IMR-90 (cell line): ENCODE measurements around the gene RNF123. TPM values are rescaled to one million over a fixed set of nuclear protein-coding genes. Genes with fewer than 3 reads are reported as not detected.
"Not testable (repeated sequence)": the region's sequence is repeated elsewhere in the genome, so short reads cannot be mapped to it uniquely, and the experiment has no call there.

ENCODE experiments used
- ATAC-seq: fragments of 200-7000 bp; cut with Tn5 transposase; 2 replicates; pipeline ENCODE4 v1.9.1; 2020; ENCODE audit warnings: low read depth, mild to moderate bottlenecking, moderate library complexity
- BruUV-seq: library from RNA; stranded (reverse); fragments of 400-500 nt; replicated peaks from 2 replicates; lab custom pipeline; 2021; lab: Mats Ljungman, UMichigan
- CTCF ChIA-PET: fragments of 300-600 bp; formaldehyde crosslinking; extraction: SDS; loops from one replicate; lab custom pipeline; 2021; ENCODE audit warnings: antibody characterized with exemption; lab: Yijun Ruan, JAX
- POLR2A ChIA-PET: fragments of 300-600 bp; sonication (Branson Sonifier 250); formaldehyde crosslinking; loops from one replicate; lab custom pipeline; 2022; ENCODE audit warnings: antibody characterized with exemption; ENCODE audit not compliant: unreplicated experiment; lab: Charles Lee
- DNase-seq: peaks from one replicate; pipeline ENCODE4 v3.0.0; 2013
- H2AFZ ChIP-seq: replicated peaks from 2 replicates; pipeline ENCODE3; 2013; ENCODE audit warnings: low read length, mild to moderate bottlenecking; ENCODE audit not compliant: poor library complexity
- H2AK5ac ChIP-seq: 2 replicates; pipeline ENCODE4 v1.6.1; 2013; ENCODE audit warnings: low read depth, low read length, inconsistent platforms
- H2AK9ac ChIP-seq: replicated peaks from 2 replicates; pipeline ENCODE3; 2013; ENCODE audit warnings: mild to moderate bottlenecking, low read depth, low read length, moderate library complexity; ENCODE audit not compliant: poor library complexity
- H2BK120ac ChIP-seq: 2 replicates; pipeline ENCODE4 v1.6.1; 2013; ENCODE audit warnings: low read depth, low read length, inconsistent platforms
- H2BK15ac ChIP-seq: 3 replicates; pipeline ENCODE4 v1.6.1; 2013; ENCODE audit warnings: low read depth, low read length, inconsistent platforms
- H2BK20ac ChIP-seq: 2 replicates; pipeline ENCODE4 v1.6.1; 2013; ENCODE audit warnings: low read depth, mild to moderate bottlenecking, inconsistent platforms, low read length, moderate library complexity
- H2BK5ac ChIP-seq: 2 replicates; pipeline ENCODE4 v1.6.1; 2013; ENCODE audit warnings: mild to moderate bottlenecking, low read depth, low read length, inconsistent platforms; ENCODE audit not compliant: poor library complexity, severe bottlenecking
- H3K14ac ChIP-seq: replicated peaks from 2 replicates; pipeline ENCODE4 v1.6.1; 2013; ENCODE audit warnings: low read depth, low read length, inconsistent platforms
- H3K18ac ChIP-seq: 2 replicates; pipeline ENCODE4 v1.6.1; 2013; ENCODE audit warnings: low read depth, low read length, control low read depth
- H3K23ac ChIP-seq: 2 replicates; pipeline ENCODE4 v1.6.1; 2013; ENCODE audit warnings: low read depth, low read length, inconsistent platforms
- H3K27ac ChIP-seq: 2 replicates; pipeline ENCODE4 v1.5.1; 2013; ENCODE audit warnings: mild to moderate bottlenecking, control low read depth, low read length; ENCODE audit not compliant: insufficient read depth
- H3K27me3 ChIP-seq: 2 replicates; pipeline ENCODE4 v1.6.1; 2013; ENCODE audit warnings: low read length; ENCODE audit not compliant: control insufficient read depth, insufficient read depth
- H3K36me3 ChIP-seq: 2 replicates; pipeline ENCODE4 v1.6.1; 2013; ENCODE audit warnings: low read length, mixed read lengths; ENCODE audit not compliant: control insufficient read depth, insufficient read depth
- H3K4ac ChIP-seq: 2 replicates; pipeline ENCODE4 v1.6.1; 2013; ENCODE audit warnings: low read depth, low read length, inconsistent platforms
- H3K4me1 ChIP-seq: 2 replicates; pipeline ENCODE4 v1.6.1; 2013; ENCODE audit warnings: low read length, mixed read lengths; ENCODE audit not compliant: control insufficient read depth, insufficient read depth
- H3K4me2 ChIP-seq: 2 replicates; pipeline ENCODE4 v1.6.1; 2013; ENCODE audit warnings: low read depth, mild to moderate bottlenecking, control low read depth, low read length, moderate library complexity
- H3K4me3 ChIP-seq: 2 replicates; pipeline ENCODE4 v1.5.1; 2013; ENCODE audit warnings: low read depth, mild to moderate bottlenecking, control low read depth, low read length, moderate library complexity; ENCODE audit not compliant: insufficient read depth
- H3K56ac ChIP-seq: 2 replicates; pipeline ENCODE4 v1.6.1; 2013; ENCODE audit warnings: low read length, inconsistent platforms; ENCODE audit not compliant: insufficient read depth; ENCODE audit errors: extremely low read depth
- H3K79me1 ChIP-seq, 2 experiments: 2 replicates each; pipeline ENCODE4 v1.6.1; 2013; ENCODE audit warnings: low read length in 2 of 2, inconsistent platforms in 1 of 2, low read depth in 1 of 2
- H3K9ac ChIP-seq: 2 replicates; pipeline ENCODE4 v1.6.1; 2013; ENCODE audit warnings: low read depth, low read length, control low read depth
- H3K9me1 ChIP-seq: 2 replicates; pipeline ENCODE4 v1.6.1; 2013; ENCODE audit warnings: low read length, inconsistent platforms; ENCODE audit not compliant: insufficient read depth
- H3K9me3 ChIP-seq: 2 replicates; pipeline ENCODE4 v1.6.1; 2013; ENCODE audit warnings: low read length; ENCODE audit not compliant: control insufficient read depth, insufficient read depth
- H4K20me1 ChIP-seq: 2 replicates; pipeline ENCODE4 v1.6.1; 2013; ENCODE audit warnings: low read length, inconsistent platforms; ENCODE audit not compliant: insufficient read depth
- H4K5ac ChIP-seq: 2 replicates; pipeline ENCODE4 v1.6.1; 2013; ENCODE audit warnings: mild to moderate bottlenecking, low read depth, low read length, control low read depth
- H4K8ac ChIP-seq, 2 experiments: 2 replicates each; pipeline ENCODE4 v1.6.1; 2013; ENCODE audit warnings: low read depth in 2 of 2, low read length in 2 of 2, control low read depth in 1 of 2, inconsistent platforms in 1 of 2
- H4K91ac ChIP-seq: 2 replicates; pipeline ENCODE4 v1.6.1; 2013; ENCODE audit warnings: low read depth, low read length, inconsistent platforms; ENCODE audit not compliant: insufficient read depth
- WGBS, 2 experiments: methylation state at CpG; one replicate each; pipeline versions ENCODE4 v1.1.5 to v1.1.7; 2013; ENCODE audit warnings: missing lambda C conversion rate in 2 of 2; ENCODE audit not compliant: insufficient read length in 1 of 2; ENCODE audit errors: extremely low coverage in 2 of 2; 5-methylcytosine and 5-hydroxymethylcytosine counted together
- dilution Hi-C: fragments of 300-500 bp; cut with HindIII; formaldehyde crosslinking; loops from one replicate; pipeline ENCODE4 v1.14.3; 2018; ENCODE audit warnings: low sequenced_read_pairs; ENCODE audit not compliant: unreplicated experiment
- in situ Hi-C: fragments of 300-500 bp; cut with MboI; formaldehyde crosslinking; loops from 3 replicates; pipeline ENCODE4 v1.14.3; 2019; ENCODE audit warnings: low sequenced_read_pairs, inconsistent platforms, mixed read lengths
- intact Hi-C: fragments of 100-400 bp; cut with micrococcal nuclease; formaldehyde crosslinking; loops from 2 replicates; pipeline ENCODE4 v1.10.0; 2022
- polyA plus RNA-seq, 3 experiments: library from polyadenylated mRNA; depleted of rRNA; stranded (reverse); fragments of >200 nt; gene quantifications; 2 replicates each; pipeline ENCODE4 v1.2.3, GENCODE V29; 2012; ENCODE audit warnings: low replicate concordance in 1 of 3
- total RNA-seq: library from RNA; depleted of rRNA; stranded (reverse); fragments of >200 nt; gene quantifications from 2 replicates; pipeline ENCODE4 v1.2.3, GENCODE V29; 2012

Gene RNF123
- total and polyA plus RNA-seq, 2 of the 4 experiments (the other 2 are of a cell fraction) = 13.4 to 37.7 TPM

- POLR2A ChIA-PET, H3K23ac ChIP-seq, H3K4ac ChIP-seq, H3K27ac ChIP-seq, H3K18ac ChIP-seq, H4K91ac ChIP-seq, H2BK15ac ChIP-seq, H3K4me2 ChIP-seq, H3K36me3 ChIP-seq, H4K8ac ChIP-seq, ATAC-seq, H3K4me1 ChIP-seq, intact Hi-C loops, H2AFZ ChIP-seq, H2AK5ac ChIP-seq, dilution Hi-C loops, H3K56ac ChIP-seq, H3K9me3 ChIP-seq, H2BK20ac ChIP-seq, H2AK9ac ChIP-seq, H3K14ac ChIP-seq, DNase-seq, H2BK5ac ChIP-seq, H4K5ac ChIP-seq, BruUV-seq, CTCF ChIA-PET, H2BK120ac ChIP-seq, H3K4me3 ChIP-seq, in situ Hi-C loops, H3K27me3 ChIP-seq, H3K9ac ChIP-seq: not testable (repeated sequence)
- Histone ChIP-seq H3K9me1 (peaks cover 10% of the 10 kb centered on the region), H3K79me1 (peaks cover 25 to 69% of the 10 kb centered on the region in 2 experiments), H4K20me1 (peaks cover 35% of the 10 kb centered on the region)
- WGBS, 2 experiments = no CpG with 5 or more reads among the region's 5 CpGs
Measured at GRCh38 chr3:49748874-49749273, 59.5 kb downstream of the RNF123 start.
